ENCODE measurements around the gene OR52N1. TPM values are rescaled to one million over a fixed set of nuclear protein-coding genes. Genes with fewer than 3 reads are reported as not detected.

The OR52N1 gene
- total RNA-seq (2014; rRNA removed; shearing (Covaris generic)), result not detected in 2 replicates
- not detected in 2 replicates for polyA plus RNA-seq (2016; fragmentation: Nextera tagmentation; extraction: Ambion mirVana)

DNA sequence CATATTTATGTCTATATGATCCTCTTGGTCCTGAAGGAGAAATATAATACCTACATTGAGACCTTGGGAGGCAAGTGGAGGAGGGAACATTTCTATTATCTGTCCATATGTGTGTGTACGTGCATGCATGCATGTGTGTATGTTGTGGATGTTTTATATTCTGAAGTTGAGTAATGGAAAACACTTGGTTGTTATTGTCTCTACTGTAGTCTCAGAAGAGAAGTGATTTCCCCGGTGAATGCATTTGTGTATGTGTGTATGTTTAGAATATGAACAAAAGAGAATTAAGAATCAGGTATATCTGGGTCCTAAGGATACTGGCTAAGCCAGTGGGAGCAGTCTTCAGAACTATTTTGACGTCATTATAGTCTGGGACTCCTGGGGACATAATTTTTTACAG lies at the start of gene OR52N1:
Gene OR52N1 (minus strand): TSS at position 101 of the 400 bp plus-strand sequence. CDS start 2,449 bp downstream, outside the sequence.
- Histone ChIP-seq H3K27ac (no peak within 1 kb of the TSS), H3K9ac (no peak within 1 kb of the TSS), H3K79me2 (ENCODE audit: insufficient read depth) (no peaks in the 10 kb centered on the region), H3K27me3 (replicated peaks; ENCODE audit: insufficient read depth) (no peaks in the 10 kb centered on the region), H3K4me2 (ENCODE audit: unreplicated experiment) (no peak within 1 kb of the TSS), H3K9me3 (ENCODE audit: low read depth) (no peaks in the 10 kb centered on the region), H3K4me1 (ENCODE audit: insufficient read depth) (no peaks in the 10 kb centered on the region), H3F3A (ENCODE audit: insufficient read depth) (no peaks in the 10 kb centered on the region), H3K9me2 (ENCODE audit: insufficient read depth) (no peaks in the 10 kb centered on the region), H3K36me3 (ENCODE audit: low read depth) (no peaks in the 10 kb centered on the region), H2AFZ (no peak within 1 kb of the TSS), H3K4me3 (no peak within 1 kb of the TSS), H4K20me1 (ENCODE audit: insufficient read depth) (no peaks in the 10 kb centered on the region)
- in situ Hi-C loops (cut with MboI), result no loop called here
- 21 to 25% methylated on average over 3 of the region's 3 CpGs for WGBS, 2 experiments (ENCODE audit: low coverage in 1 of 2, low lambda C conversion rate in 2 of 2, missing lambda C conversion rate in 2 of 2)
- no peak for DNase-seq
- TF ChIP-seq EZH2 (IDR thresholded peaks at IDR 0.05; ENCODE audit: insufficient read depth, poor library complexity, severe bottlenecking) (no peak), EZH2phosphoT487 (IDR thresholded peaks at IDR 0.05; ENCODE audit: insufficient read depth, low read depth) (no peak)

GRCh38 chr11:5837695-5838094 lies 46.6 kb upstream of the OR52N1 start:
- Histone ChIP-seq H3K27me3 (replicated peaks; ENCODE audit: insufficient read depth) (no peaks in the 10 kb centered on the region), H3K9me3 (ENCODE audit: low read depth) (no peaks in the 10 kb centered on the region), H3K36me3 (ENCODE audit: low read depth) (no peaks in the 10 kb centered on the region), H3K4me1 (ENCODE audit: insufficient read depth) (no peaks in the 10 kb centered on the region), H3K4me2 (ENCODE audit: unreplicated experiment) (no peak overlapping the region), H2AFZ (no peak overlapping the region), H3F3A (ENCODE audit: insufficient read depth) (no peaks in the 10 kb centered on the region), H3K27ac (no peak overlapping the region), H3K4me3 (no peak overlapping the region), H3K9me2 (ENCODE audit: insufficient read depth) (no peaks in the 10 kb centered on the region), H4K20me1 (ENCODE audit: insufficient read depth) (no peaks in the 10 kb centered on the region), H3K79me2 (ENCODE audit: insufficient read depth) (no peaks in the 10 kb centered on the region), H3K9ac (no peak overlapping the region)
- in situ Hi-C loops (cut with MboI), result no loop called here
- DNase-seq, result no peak
- TF ChIP-seq EZH2 (IDR thresholded peaks at IDR 0.05; ENCODE audit: insufficient read depth, poor library complexity, severe bottlenecking), result no peak
- no peak for TF ChIP-seq EZH2phosphoT487 (IDR thresholded peaks at IDR 0.05; ENCODE audit: insufficient read depth, low read depth)
- WGBS, 2 experiments (ENCODE audit: low coverage in 1 of 2, low lambda C conversion rate in 2 of 2, missing lambda C conversion rate in 2 of 2), result 25 to 30% methylated on average over 2 of the region's 2 CpGs

- H3K27me3 ChIP-seq (replicated peaks; ENCODE audit: insufficient read depth), result no peaks in the 10 kb centered on the region
- in situ Hi-C loops (cut with MboI), result no loop called here
- no peaks in the 10 kb centered on the region for H4K20me1 ChIP-seq (ENCODE audit: insufficient read depth)
- H3K4me1 ChIP-seq (ENCODE audit: insufficient read depth), result no peaks in the 10 kb centered on the region
- no peaks in the 10 kb centered on the region for H3K79me2 ChIP-seq (ENCODE audit: insufficient read depth)
- DNase-seq, result no peak
- no peak overlapping the region for H3K27ac ChIP-seq
- WGBS, 2 experiments (ENCODE audit: low coverage in 1 of 2, low lambda C conversion rate in 2 of 2, missing lambda C conversion rate in 2 of 2), result 11 to 20% methylated on average over 2 of the region's 2 CpGs
- TF ChIP-seq EZH2 (IDR thresholded peaks at IDR 0.05; ENCODE audit: insufficient read depth, poor library complexity, severe bottlenecking) (no peak), EZH2phosphoT487 (IDR thresholded peaks at IDR 0.05; ENCODE audit: insufficient read depth, low read depth) (no peak)
- no peaks in the 10 kb centered on the region for H3K9me2 ChIP-seq (ENCODE audit: insufficient read depth)
- H3F3A ChIP-seq (ENCODE audit: insufficient read depth), result no peaks in the 10 kb centered on the region
- no peak overlapping the region for H2AFZ ChIP-seq
- no peak overlapping the region for H3K4me3 ChIP-seq
- no peak overlapping the region for H3K9ac ChIP-seq
- H3K36me3 ChIP-seq (ENCODE audit: low read depth), result no peaks in the 10 kb centered on the region
- no peak overlapping the region for H3K4me2 ChIP-seq (ENCODE audit: unreplicated experiment)
- no peaks in the 10 kb centered on the region for H3K9me3 ChIP-seq (ENCODE audit: low read depth)
Measured at GRCh38 chr11:5833446-5833845, 42.4 kb upstream of the OR52N1 start.

GRCh38 chr11:5831196-5831829 lies 40.2 kb upstream of the OR52N1 start:
- in situ Hi-C loops (cut with MboI), result no loop called here
- no peak overlapping the region for H3K4me3 ChIP-seq
- no peaks in the 10 kb centered on the region for H3K79me2 ChIP-seq (ENCODE audit: insufficient read depth)
- H3K9me3 ChIP-seq (ENCODE audit: low read depth), result no peaks in the 10 kb centered on the region
- H3K4me2 ChIP-seq (ENCODE audit: unreplicated experiment), result no peak overlapping the region
- no peak for DNase-seq
- H3K9me2 ChIP-seq (ENCODE audit: insufficient read depth), result no peaks in the 10 kb centered on the region
- no peaks in the 10 kb centered on the region for H3K27me3 ChIP-seq (replicated peaks; ENCODE audit: insufficient read depth)
- TF ChIP-seq EZH2phosphoT487 (IDR thresholded peaks at IDR 0.05; ENCODE audit: insufficient read depth, low read depth) (no peak), EZH2 (IDR thresholded peaks at IDR 0.05; ENCODE audit: insufficient read depth, poor library complexity, severe bottlenecking) (no peak)
- no peaks in the 10 kb centered on the region for H4K20me1 ChIP-seq (ENCODE audit: insufficient read depth)
- no peaks in the 10 kb centered on the region for H3K36me3 ChIP-seq (ENCODE audit: low read depth)
- H3F3A ChIP-seq (ENCODE audit: insufficient read depth), result no peaks in the 10 kb centered on the region
- no peak overlapping the region for H2AFZ ChIP-seq
- H3K4me1 ChIP-seq (ENCODE audit: insufficient read depth), result no peaks in the 10 kb centered on the region
- H3K27ac ChIP-seq, result no peak overlapping the region
- H3K9ac ChIP-seq, result no peak overlapping the region
- WGBS, 2 experiments (ENCODE audit: low coverage in 1 of 2, low lambda C conversion rate in 2 of 2, missing lambda C conversion rate in 2 of 2), result 36 to 47% methylated on average over 6 of the region's 6 CpGs

Data from GM23248 (cell line).